ENCODE results near the gene GLCCI1. TPM values are rescaled to one million over a fixed set of nuclear protein-coding genes. Genes with fewer than 3 reads are reported as not detected.

The GLCCI1 gene
- total RNA-seq, 1 donor from 2014 or later: 42.4 TPM

- Mint-ChIP-seq H3K4me1 (ENCODE audit: low read depth) (peaks cover 9% of the 10 kb centered on the region), H3K9me3 (ENCODE audit: low read depth) (peaks cover 28% of the 10 kb centered on the region), H3K36me3 (ENCODE audit: insufficient read depth) (peaks cover 28% of the 10 kb centered on the region), H3K27me3 (no peaks in the 10 kb centered on the region), H3K4me3 (ENCODE audit: low read depth) (no peak overlapping the region), H3K27ac (peak overlapping the region; percentile 92)
- TF ChIP-seq CTCF (IDR thresholded peaks at IDR 0.05; ENCODE audit: unreplicated experiment): no peak
- DNase-seq (ENCODE audit: low spot score, unreplicated experiment): no peak
These were observed 28.0 kb downstream of the GLCCI1 start for GRCh38 chr7:7996568-7996967.

GRCh38 chr7:8000315-8000941, 31.8 kb downstream of the GLCCI1 start:
- Mint-ChIP-seq H3K27ac (no peak overlapping the region), H3K36me3 (ENCODE audit: insufficient read depth) (peaks cover 25% of the 10 kb centered on the region), H3K4me3 (ENCODE audit: low read depth) (no peak overlapping the region), H3K4me1 (ENCODE audit: low read depth) (peaks cover 36% of the 10 kb centered on the region), H3K27me3 (no peaks in the 10 kb centered on the region), H3K9me3 (ENCODE audit: low read depth) (peaks cover 3% of the 10 kb centered on the region)
- TF ChIP-seq CTCF (IDR thresholded peaks at IDR 0.05; ENCODE audit: unreplicated experiment): no peak
- DNase-seq (ENCODE audit: low spot score, unreplicated experiment): no peak

GRCh38 chr7:8003077-8003476, 34.5 kb downstream of the GLCCI1 start:
- H3K4me3 Mint-ChIP-seq (ENCODE audit: low read depth): peak overlapping the region; percentile 9
- H3K9me3 Mint-ChIP-seq (ENCODE audit: low read depth): peaks cover 3% of the 10 kb centered on the region
- H3K36me3 Mint-ChIP-seq (ENCODE audit: insufficient read depth): peaks cover 41% of the 10 kb centered on the region
- peaks cover 29% of the 10 kb centered on the region for H3K4me1 Mint-ChIP-seq (ENCODE audit: low read depth)
- peak overlapping the region; percentile 87 for H3K27ac Mint-ChIP-seq
- no peak for DNase-seq (ENCODE audit: low spot score, unreplicated experiment)
- H3K27me3 Mint-ChIP-seq: no peaks in the 10 kb centered on the region
- no peak for TF ChIP-seq CTCF (IDR thresholded peaks at IDR 0.05; ENCODE audit: unreplicated experiment)

GRCh38 chr7:8005279-8005678, 36.7 kb downstream of the GLCCI1 start:
- H3K4me1 Mint-ChIP-seq (ENCODE audit: low read depth): peaks cover 29% of the 10 kb centered on the region
- DNase-seq (ENCODE audit: low spot score, unreplicated experiment): no peak
- H3K27ac Mint-ChIP-seq: no peak overlapping the region
- peaks cover 41% of the 10 kb centered on the region for H3K36me3 Mint-ChIP-seq (ENCODE audit: insufficient read depth)
- no peak overlapping the region for H3K4me3 Mint-ChIP-seq (ENCODE audit: low read depth)
- TF ChIP-seq CTCF (IDR thresholded peaks at IDR 0.05; ENCODE audit: unreplicated experiment): no peak
- peaks cover 3% of the 10 kb centered on the region for H3K9me3 Mint-ChIP-seq (ENCODE audit: low read depth)
- H3K27me3 Mint-ChIP-seq: no peaks in the 10 kb centered on the region

GRCh38 chr7:8014399-8014798, 45.8 kb downstream of the GLCCI1 start:
- Mint-ChIP-seq H3K4me3 (ENCODE audit: low read depth) (no peak overlapping the region), H3K27ac (no peak overlapping the region), H3K4me1 (ENCODE audit: low read depth) (peaks cover 2% of the 10 kb centered on the region), H3K9me3 (ENCODE audit: low read depth) (peaks cover 2% of the 10 kb centered on the region), H3K27me3 (no peaks in the 10 kb centered on the region), H3K36me3 (ENCODE audit: insufficient read depth) (peaks cover 17% of the 10 kb centered on the region)
- DNase-seq (ENCODE audit: low spot score, unreplicated experiment): no peak
- no peak for TF ChIP-seq CTCF (IDR thresholded peaks at IDR 0.05; ENCODE audit: unreplicated experiment)
